Activated naive CD4-positive, alpha-beta T cell treated with anti-CD3 and anti-CD28 coated beads, Interleukin-2, amount 50 U/mL, for 24 hours (primary cell): Measurements from ENCODE around the gene KCNJ14.

Source experiments
- H3K27ac Mint-ChIP-seq: one replicate; pipeline ENCODE4 v1.8.0; 2021; ENCODE audit warnings: mild to moderate bottlenecking, mixed read lengths
- H3K27me3 Mint-ChIP-seq: one replicate; pipeline ENCODE4 v1.8.0; 2021; ENCODE audit warnings: mixed read lengths
- H3K36me3 Mint-ChIP-seq: one replicate; pipeline ENCODE4 v1.8.0; 2021; ENCODE audit warnings: mixed read lengths
- H3K4me1 Mint-ChIP-seq: one replicate; pipeline ENCODE4 v1.8.0; 2021; ENCODE audit warnings: mixed read lengths
- H3K4me3 Mint-ChIP-seq: one replicate; pipeline ENCODE4 v1.8.0; 2021; ENCODE audit warnings: mild to moderate bottlenecking, mixed read lengths
- H3K9me3 Mint-ChIP-seq: one replicate; pipeline ENCODE4 v1.8.0; 2021; ENCODE audit warnings: mixed read lengths

The KCNJ14 gene

GRCh38 chr19:48500830-48501493 lies 45.6 kb downstream of the KCNJ14 start:
- H3K4me3 Mint-ChIP-seq = peak overlapping the region; percentile 62
- peaks cover 2% of the 10 kb centered on the region for H3K27me3 Mint-ChIP-seq
- H3K36me3 Mint-ChIP-seq = no peaks in the 10 kb centered on the region
- no peaks in the 10 kb centered on the region for H3K9me3 Mint-ChIP-seq
- H3K4me1 Mint-ChIP-seq = peaks cover 15% of the 10 kb centered on the region
- H3K27ac Mint-ChIP-seq = no peak overlapping the region

GRCh38 chr19:48501494-48502349 lies 46.3 kb downstream of the KCNJ14 start:
- peaks cover 15% of the 10 kb centered on the region for H3K4me1 Mint-ChIP-seq
- peak overlapping the region; percentile 51 for H3K27ac Mint-ChIP-seq
- H3K36me3 Mint-ChIP-seq = no peaks in the 10 kb centered on the region
- H3K4me3 Mint-ChIP-seq = peak overlapping the region; percentile 62
- peaks cover 2% of the 10 kb centered on the region for H3K27me3 Mint-ChIP-seq
- H3K9me3 Mint-ChIP-seq = no peaks in the 10 kb centered on the region

- Mint-ChIP-seq H3K27ac (no peak overlapping the region), H3K27me3 (peaks cover 2% of the 10 kb centered on the region), H3K9me3 (no peaks in the 10 kb centered on the region), H3K4me1 (peaks cover 15% of the 10 kb centered on the region), H3K4me3 (no peak overlapping the region), H3K36me3 (no peaks in the 10 kb centered on the region)
Measured at GRCh38 chr19:48502350-48503018, 47.1 kb downstream of the KCNJ14 start.

- H3K27ac Mint-ChIP-seq = no peak overlapping the region
- no peak overlapping the region for H3K4me3 Mint-ChIP-seq
- H3K9me3 Mint-ChIP-seq = no peaks in the 10 kb centered on the region
- no peaks in the 10 kb centered on the region for H3K27me3 Mint-ChIP-seq
- H3K36me3 Mint-ChIP-seq = no peaks in the 10 kb centered on the region
- H3K4me1 Mint-ChIP-seq = peaks cover 13% of the 10 kb centered on the region
Measured at GRCh38 chr19:48506138-48506733, 50.9 kb downstream of the KCNJ14 start.

- Mint-ChIP-seq H3K36me3 (no peaks in the 10 kb centered on the region), H3K9me3 (no peaks in the 10 kb centered on the region), H3K27ac (peak overlapping the region; percentile 36), H3K27me3 (no peaks in the 10 kb centered on the region), H3K4me3 (no peak overlapping the region), H3K4me1 (peaks cover 8% of the 10 kb centered on the region)
Measured at GRCh38 chr19:48507911-48508439, 52.6 kb downstream of the KCNJ14 start.

GRCh38 chr19:48508729-48509411 lies 53.5 kb downstream of the KCNJ14 start:
- Mint-ChIP-seq H3K36me3 (no peaks in the 10 kb centered on the region), H3K27me3 (no peaks in the 10 kb centered on the region), H3K4me1 (peaks cover 10% of the 10 kb centered on the region), H3K4me3 (no peak overlapping the region), H3K27ac (no peak overlapping the region), H3K9me3 (no peaks in the 10 kb centered on the region)

GRCh38 chr19:48509467-48510194 lies 54.3 kb downstream of the KCNJ14 start:
- H3K9me3 Mint-ChIP-seq = no peaks in the 10 kb centered on the region
- no peaks in the 10 kb centered on the region for H3K27me3 Mint-ChIP-seq
- peak overlapping the region; percentile 17 for H3K27ac Mint-ChIP-seq
- no peak overlapping the region for H3K4me3 Mint-ChIP-seq
- no peaks in the 10 kb centered on the region for H3K36me3 Mint-ChIP-seq
- peaks cover 13% of the 10 kb centered on the region for H3K4me1 Mint-ChIP-seq

GRCh38 chr19:48510421-48511268 lies 55.3 kb downstream of the KCNJ14 start:
- Mint-ChIP-seq H3K4me1 (peaks cover 13% of the 10 kb centered on the region), H3K27ac (peak overlapping the region; percentile 60), H3K36me3 (no peaks in the 10 kb centered on the region), H3K9me3 (no peaks in the 10 kb centered on the region), H3K4me3 (peak overlapping the region; percentile 85), H3K27me3 (no peaks in the 10 kb centered on the region)

GRCh38 chr19:48511321-48511731 lies 56.0 kb downstream of the KCNJ14 start:
- Mint-ChIP-seq H3K9me3 (no peaks in the 10 kb centered on the region), H3K36me3 (no peaks in the 10 kb centered on the region), H3K27me3 (no peaks in the 10 kb centered on the region), H3K4me1 (peaks cover 13% of the 10 kb centered on the region), H3K27ac (no peak overlapping the region), H3K4me3 (peak overlapping the region; percentile 85)

GRCh38 chr19:48511800-48512503 lies 56.6 kb downstream of the KCNJ14 start, which contains the start of gene LMTK3:
TSS of gene LMTK3 (minus strand) at chr19:48511835. CDS start at chr19:48511576, 259 bp downstream.
- Mint-ChIP-seq H3K27ac (peak within 1 kb of the TSS; percentile 60), H3K36me3 (no peaks in the 10 kb centered on the region), H3K4me3 (peak within 1 kb of the TSS; percentile 85), H3K4me1 (peaks cover 13% of the 10 kb centered on the region), H3K27me3 (no peaks in the 10 kb centered on the region), H3K9me3 (no peaks in the 10 kb centered on the region)

GRCh38 chr19:48512504-48513288 lies 57.3 kb downstream of the KCNJ14 start:
- H3K4me3 Mint-ChIP-seq = no peak overlapping the region
- H3K27me3 Mint-ChIP-seq = no peaks in the 10 kb centered on the region
- H3K9me3 Mint-ChIP-seq = no peaks in the 10 kb centered on the region
- H3K4me1 Mint-ChIP-seq = peaks cover 13% of the 10 kb centered on the region
- H3K27ac Mint-ChIP-seq = no peak overlapping the region
- H3K36me3 Mint-ChIP-seq = no peaks in the 10 kb centered on the region

- Mint-ChIP-seq H3K36me3 (no peaks in the 10 kb centered on the region), H3K9me3 (no peaks in the 10 kb centered on the region), H3K27ac (peak overlapping the region; percentile 3), H3K27me3 (no peaks in the 10 kb centered on the region), H3K4me3 (no peak overlapping the region), H3K4me1 (peaks cover 13% of the 10 kb centered on the region)
Measured at GRCh38 chr19:48513289-48514122, 58.1 kb downstream of the KCNJ14 start.
